HG03097 (cell line): ENCODE results near the gene NBEAL2.
"Not testable (repeated sequence)": the region's sequence is repeated elsewhere in the genome, so short reads cannot be mapped to it uniquely, and the experiment has no call there.

ENCODE experiments used
- ATAC-seq: cut with Tn5 transposase; IDR thresholded peaks from one replicate; pipeline ENCODE4 v1.9.1; 2021; ENCODE audit not compliant: unreplicated experiment, low FRiP score

NBEAL2 gene

DNA sequence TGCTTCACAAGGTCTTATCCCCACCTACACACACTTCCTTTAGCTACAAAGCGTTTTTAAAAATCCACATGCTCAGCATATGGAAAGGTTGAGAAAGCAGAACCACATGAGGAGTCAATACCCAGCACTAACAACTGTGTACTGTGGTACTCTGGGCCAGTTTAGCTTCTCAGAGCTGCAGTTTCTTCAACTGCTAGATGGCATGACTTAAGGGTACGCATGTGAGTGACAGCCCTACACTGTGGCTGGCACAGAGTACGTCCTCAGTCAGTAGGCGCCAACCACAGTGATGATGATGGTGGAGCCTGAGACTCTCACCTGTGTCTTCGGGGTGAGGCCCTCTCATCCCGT, 20.3 kb upstream of the NBEAL2 start:
- no peak for ATAC-seq

DNA sequence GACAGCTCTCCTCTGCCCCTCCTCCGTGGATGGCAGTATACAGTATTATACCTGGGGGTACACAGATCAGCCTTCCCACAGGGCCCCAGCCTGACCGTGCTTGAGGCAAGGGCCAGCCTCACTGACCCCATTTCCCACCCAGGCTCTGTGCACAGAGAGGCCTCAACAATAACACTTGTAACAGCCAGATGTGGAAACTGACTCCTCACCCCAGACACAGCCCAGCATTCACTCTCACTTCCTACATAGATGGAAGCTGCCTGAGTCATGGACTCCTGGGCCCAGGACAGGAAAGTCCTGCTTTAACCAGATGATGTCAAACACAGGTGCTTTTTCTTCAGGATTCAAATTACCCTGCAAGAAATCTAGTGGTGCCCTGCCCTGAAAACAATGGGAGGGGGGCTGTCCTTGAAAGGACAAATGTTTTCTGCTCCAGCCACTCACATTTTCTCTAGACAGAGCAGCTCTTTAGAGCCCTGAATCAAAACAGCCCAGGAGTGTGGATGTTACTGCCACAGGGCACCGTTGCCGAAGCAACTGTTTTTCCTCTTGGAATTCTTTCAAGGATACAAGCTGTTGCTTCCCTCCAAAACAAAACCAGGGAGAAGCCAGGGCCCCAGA, 19.3 kb upstream of the NBEAL2 start:
- ATAC-seq = no peak

DNA sequence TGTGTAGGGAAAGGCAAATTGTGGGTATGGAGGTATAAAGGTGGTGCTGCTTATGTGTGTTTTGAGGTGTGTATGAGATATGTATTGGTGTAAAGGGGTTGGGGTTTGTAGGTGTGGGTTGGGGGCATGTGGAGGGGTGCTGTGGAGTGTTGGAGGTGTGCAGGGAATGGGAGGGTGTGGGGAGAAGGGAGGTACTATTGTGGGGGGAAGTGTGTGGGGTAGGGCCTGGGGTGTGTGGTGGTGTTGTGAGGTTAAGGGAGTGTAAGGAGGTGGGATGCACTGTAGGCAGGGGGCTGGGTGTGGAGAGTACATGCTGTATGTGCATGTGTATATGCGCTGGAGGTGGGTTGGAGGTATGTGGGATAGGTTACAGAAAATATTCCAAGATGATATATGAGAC, 18.6 kb upstream of the NBEAL2 start:
- ATAC-seq = no peak

GRCh38 chr3:46962427-46962826, 17.0 kb upstream of the NBEAL2 start:
- no peak for ATAC-seq

- no peak for ATAC-seq
Observed at GRCh38 chr3:46962990-46963389, 16.5 kb upstream of the NBEAL2 start.

GRCh38 chr3:46964038-46964590, 15.4 kb upstream of the NBEAL2 start:
- ATAC-seq = not testable (repeated sequence)

DNA sequence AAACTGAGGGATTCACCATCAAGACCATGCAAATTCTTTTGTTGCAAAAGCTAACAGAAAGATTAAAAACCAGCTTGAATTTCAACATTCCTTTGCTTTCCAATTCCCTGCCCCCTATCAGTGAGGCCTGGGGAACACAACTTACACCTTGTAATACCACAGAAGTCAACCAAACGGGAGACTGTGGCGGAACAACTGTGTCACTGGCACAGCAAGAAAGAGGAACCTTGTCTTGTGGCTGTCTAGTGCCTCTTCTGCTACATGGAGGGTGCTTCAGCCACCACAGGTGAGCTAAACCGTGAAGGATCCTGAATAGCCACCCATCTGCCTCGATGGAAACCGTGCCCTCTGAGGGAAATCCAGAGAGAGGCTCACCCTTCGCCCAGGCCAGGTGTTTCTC, 14.3 kb upstream of the NBEAL2 start:
- ATAC-seq = no peak

GRCh38 chr3:46966811-46967210, 12.7 kb upstream of the NBEAL2 start:
- ATAC-seq = no peak

- no peak for ATAC-seq
Observed at GRCh38 chr3:46968783-46969428, 10.6 kb upstream of the NBEAL2 start.

- ATAC-seq = no peak
Observed at GRCh38 chr3:46970391-46971091, 8.9 kb upstream of the NBEAL2 start.

DNA sequence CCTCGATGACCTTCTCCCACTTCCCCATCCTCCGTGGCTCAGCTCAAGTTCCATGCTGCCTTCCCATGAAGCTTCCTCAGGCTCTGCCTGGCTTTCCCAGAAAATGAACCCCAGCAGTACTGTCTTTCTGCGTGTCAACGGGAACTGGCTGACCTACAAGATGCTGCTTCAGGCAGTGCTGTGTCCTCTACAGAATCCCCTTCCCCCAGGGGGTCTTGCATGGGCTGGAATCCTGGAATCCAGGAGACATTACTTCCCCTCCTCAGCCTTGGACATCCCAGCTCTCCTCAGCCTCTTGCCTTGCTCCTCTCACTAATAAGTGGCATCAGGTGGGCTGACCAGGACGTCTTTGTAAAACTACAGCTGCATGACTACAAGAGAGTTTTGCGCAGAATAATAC, 8.3 kb upstream of the NBEAL2 start:
- no peak for ATAC-seq

DNA sequence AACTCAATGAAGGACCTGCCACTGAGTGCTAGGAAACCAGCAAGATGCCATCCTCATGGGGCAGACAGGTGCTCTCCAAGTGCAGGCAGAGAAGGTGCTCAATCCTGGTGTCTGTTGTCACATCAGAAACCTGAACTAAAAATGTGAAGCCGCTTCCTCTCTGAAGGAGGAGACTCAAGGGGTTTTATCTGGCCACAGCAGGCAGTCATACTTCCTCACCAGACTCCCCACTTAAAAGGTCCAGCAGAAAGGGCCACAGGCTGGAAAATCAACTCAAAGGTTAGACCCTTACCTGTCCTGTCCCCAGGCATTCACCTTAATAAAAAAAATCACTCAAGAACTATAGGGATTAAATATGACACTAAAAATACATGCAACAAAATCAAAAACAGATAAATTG, 7.7 kb upstream of the NBEAL2 start:
- ATAC-seq = no peak

DNA sequence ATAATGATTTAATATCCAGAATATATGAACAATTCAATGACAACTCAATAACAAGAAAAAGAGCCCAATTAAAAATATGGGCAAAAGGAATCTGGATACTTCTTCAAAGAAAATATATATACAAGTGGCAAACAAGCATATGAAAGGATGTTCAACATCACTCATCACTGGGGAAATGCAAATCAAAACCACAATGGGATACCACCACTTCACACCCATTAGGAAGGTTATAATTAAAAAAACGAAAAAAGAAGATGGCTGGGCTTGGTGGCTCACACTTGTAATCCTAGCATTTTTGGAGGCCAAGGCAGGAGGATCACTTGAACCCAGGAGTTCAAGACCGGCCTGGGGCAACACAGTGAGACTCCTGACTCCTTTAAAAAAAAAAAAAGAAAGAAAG, 7.1 kb upstream of the NBEAL2 start:
- no peak for ATAC-seq

DNA sequence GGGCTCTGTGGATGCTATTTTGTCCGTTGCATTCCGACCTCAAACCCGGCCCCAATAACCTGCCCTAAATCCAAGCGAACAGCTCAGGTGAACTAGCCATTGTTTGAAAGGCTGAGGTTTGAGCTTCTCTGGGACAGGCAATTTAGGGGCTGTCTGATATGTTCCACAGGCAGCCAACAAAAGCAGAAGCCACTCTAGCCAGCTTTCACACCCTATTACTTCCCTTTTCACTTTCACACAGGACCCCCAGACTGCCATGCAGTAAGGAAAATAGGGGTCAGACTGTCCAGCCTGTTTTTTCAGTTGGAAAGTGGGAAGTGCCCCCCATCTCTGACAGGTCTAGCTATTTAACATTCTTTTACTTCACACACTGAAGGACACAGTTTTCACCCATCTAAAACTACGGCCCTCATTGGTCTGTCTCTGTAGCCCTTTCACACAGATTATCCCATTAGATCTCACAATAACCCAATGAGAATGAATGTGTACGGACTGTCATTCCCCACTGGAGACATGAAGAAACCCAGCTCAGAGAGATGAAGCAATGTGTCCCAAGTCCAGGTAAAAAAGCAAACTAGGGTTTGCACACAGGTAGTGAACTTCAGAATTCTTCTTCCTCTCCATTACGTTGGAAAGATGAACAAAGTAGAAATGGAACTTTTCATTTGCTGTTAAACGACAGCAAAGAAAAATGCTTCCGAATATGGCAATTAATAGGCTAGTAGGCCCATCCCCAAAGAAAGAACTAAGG, 4.9 kb upstream of the NBEAL2 start:
- no peak for ATAC-seq

GRCh38 chr3:46976326-46977190, 2.9 kb upstream of the NBEAL2 start, which contains the start of gene CCDC12:
Gene CCDC12, minus strand, starts transcription at chr3:46976745. Its CDS starts 13 bp downstream, at chr3:46976732.
- peak; percentile 58 for ATAC-seq

DNA sequence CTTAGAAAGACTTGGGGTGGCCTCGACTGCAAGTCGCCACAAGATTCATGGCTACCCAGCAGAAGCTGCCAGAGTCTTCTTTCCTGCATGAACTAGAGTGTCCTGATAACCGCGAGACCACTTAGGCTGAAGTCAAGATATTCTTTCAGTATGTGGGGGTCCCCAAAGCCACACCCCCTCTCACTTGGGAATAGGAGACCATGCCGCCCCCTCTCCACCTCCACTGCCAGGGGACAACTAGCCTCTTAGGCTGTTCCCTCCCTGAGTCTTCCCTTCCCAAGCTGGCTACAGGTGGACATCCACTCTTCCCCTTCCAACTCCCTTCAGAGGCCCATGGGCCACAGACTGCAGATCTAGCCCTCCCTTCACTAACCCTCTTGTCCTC, 1.7 kb upstream of the NBEAL2 start:
- no peak for ATAC-seq

- ATAC-seq = no peak
Observed at GRCh38 chr3:46978381-46978780, 1.1 kb upstream of the NBEAL2 start.

DNA sequence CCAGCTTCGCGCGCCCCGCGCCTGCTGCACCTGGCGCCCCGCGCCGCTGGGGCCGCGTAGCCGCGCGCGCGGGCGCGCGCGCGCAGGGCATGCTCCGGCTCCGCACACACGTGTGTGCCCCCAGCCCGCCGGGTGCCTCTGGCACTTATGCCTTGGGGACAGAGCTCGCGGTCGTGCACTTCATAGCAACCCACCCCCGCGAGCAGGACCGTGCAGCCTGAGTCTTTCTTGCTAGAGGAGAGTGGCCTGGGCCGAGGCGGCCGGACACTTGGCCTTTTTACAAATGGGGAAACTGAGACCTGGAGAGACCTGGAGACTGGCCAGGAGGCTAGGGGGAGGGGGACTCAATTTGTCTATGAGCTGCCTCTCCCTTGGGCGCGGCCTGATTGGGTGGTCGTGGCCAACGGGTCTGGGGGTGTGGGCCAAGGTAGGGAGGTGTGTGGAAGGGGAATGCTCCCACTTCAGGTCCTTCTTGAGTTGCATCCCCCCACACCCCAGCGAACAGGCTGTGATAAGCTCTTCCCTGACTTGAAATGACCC, 562 bp downstream of the NBEAL2 start:
- peak; percentile 3 for ATAC-seq

GRCh38 chr3:46981932-46982471, 2.5 kb downstream of the NBEAL2 start:
- ATAC-seq = no peak

GRCh38 chr3:46982546-46982945, 3.1 kb downstream of the NBEAL2 start:
- no peak for ATAC-seq
